ENCODE results near the gene SRGAP1.
"Not testable (repeated sequence)": the region's sequence is repeated elsewhere in the genome, so short reads cannot be mapped to it uniquely, and the experiment has no call there.

The SRGAP1 gene

GRCh38 chr12:64018116-64018515, 173.6 kb downstream of the SRGAP1 start:
- not testable (repeated sequence) for DNase-seq

GRCh38 chr12:64018524-64018923, 174.0 kb downstream of the SRGAP1 start:
- DNase-seq = no peak

GRCh38 chr12:64019101-64019500, 174.6 kb downstream of the SRGAP1 start:
- no peak for DNase-seq

- no peak for DNase-seq
Observed at GRCh38 chr12:64019654-64020053, 175.2 kb downstream of the SRGAP1 start.

- DNase-seq = no peak
Observed at GRCh38 chr12:64025174-64025958, 180.9 kb downstream of the SRGAP1 start.

GRCh38 chr12:64027311-64027710, 182.8 kb downstream of the SRGAP1 start:
- DNase-seq = no peak

GRCh38 chr12:64028541-64028940, 184.0 kb downstream of the SRGAP1 start:
- no peak for DNase-seq

DNA sequence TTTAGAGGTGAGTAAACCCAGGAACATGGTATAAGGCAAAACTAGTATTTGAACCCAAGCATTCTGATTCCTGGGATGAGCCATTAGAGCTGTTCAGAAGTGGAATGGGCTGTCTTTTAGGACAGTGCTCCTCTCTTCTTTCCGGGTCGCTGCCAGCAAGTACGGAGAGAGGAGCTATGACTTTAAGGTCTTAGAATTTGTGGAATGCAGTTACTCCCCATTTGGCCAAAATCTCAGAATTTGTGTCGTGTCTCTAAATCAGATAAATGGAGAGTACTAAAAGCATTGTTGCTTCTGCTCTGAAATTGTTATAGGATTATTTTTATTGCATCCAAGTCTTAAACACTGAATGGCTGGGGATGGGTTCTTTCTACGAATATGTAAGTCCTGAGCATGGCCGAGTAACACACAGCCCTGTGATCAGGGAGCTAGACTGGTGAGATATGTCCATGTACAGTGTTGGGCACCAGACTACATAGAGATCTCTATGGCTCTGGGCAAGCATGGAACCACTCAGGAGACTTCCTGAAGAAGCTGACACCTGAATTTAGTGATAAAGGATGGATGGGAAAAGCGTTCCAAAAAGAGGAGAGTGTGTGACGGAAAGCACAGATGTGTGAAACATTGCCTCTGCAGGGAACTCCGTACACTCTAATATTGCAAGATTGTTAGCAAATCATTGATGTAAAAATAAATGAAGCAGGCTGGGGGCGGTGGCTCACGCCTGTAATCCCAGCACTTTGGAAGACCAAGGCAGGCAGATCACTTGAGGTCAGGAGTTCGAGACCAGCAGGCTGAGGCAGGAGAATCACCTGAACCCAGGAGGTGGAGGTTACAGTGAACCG, 184.7 kb downstream of the SRGAP1 start:
- DNase-seq = no peak

GRCh38 chr12:64030155-64030554, 185.7 kb downstream of the SRGAP1 start:
- DNase-seq = no peak

DNA sequence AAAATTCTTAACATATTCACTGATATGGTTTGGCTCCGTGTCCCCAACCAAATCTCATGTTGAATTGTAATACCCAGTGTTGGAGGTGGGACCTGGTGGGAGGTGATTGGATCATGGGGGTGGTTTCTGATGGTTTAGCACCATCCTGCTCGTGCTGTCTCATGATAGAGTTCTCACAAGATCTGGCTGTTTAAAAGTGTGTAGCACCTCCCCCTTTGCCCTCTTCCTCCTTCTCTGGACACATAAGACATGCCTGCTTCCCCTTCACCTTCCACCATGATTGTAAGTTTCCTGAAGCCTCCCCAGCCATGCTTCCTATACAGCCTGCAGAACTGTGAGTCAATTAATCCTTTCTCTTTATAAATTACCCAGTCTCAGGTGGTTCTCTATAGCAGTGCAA, 189.6 kb downstream of the SRGAP1 start:
- DNase-seq = not testable (repeated sequence)

DNA sequence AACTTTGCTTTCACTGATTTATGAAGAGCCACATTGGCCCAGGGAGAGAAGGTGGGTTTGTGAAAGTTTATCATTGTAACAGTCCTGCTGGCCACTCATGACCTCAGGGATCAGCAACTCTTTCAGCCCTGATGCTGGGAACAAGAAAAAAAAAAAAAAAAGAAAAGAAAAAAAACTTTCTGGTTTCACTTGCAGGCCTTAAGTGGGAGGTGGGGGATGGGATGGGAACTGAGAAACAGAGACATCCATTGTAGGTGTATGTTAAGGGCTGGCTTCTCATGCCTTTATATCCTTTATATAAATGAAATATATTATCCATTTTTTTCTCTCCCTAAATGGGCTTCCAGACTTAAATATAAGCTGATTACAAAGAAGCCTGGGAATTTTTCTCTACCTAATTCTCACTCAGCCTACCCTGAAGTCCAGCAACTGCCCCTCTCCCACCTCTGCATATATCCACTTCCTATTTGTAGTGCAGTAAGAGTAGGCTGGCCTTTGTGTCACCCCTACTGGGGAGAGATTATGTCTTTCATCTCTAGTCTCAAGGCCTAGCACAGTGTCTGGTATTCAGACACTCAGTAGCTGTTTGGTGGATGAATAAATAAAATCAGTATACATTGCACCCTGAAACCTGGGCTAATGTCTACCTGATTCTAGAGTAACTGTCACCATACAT, 190.5 kb downstream of the SRGAP1 start:
- no peak for DNase-seq

- no peak for DNase-seq
Observed at GRCh38 chr12:64036414-64036813, 191.9 kb downstream of the SRGAP1 start.

GRCh38 chr12:64039281-64039871, 194.9 kb downstream of the SRGAP1 start:
- DNase-seq = no peak

GRCh38 chr12:64042911-64043310, 198.4 kb downstream of the SRGAP1 start:
- no peak for DNase-seq

DNA sequence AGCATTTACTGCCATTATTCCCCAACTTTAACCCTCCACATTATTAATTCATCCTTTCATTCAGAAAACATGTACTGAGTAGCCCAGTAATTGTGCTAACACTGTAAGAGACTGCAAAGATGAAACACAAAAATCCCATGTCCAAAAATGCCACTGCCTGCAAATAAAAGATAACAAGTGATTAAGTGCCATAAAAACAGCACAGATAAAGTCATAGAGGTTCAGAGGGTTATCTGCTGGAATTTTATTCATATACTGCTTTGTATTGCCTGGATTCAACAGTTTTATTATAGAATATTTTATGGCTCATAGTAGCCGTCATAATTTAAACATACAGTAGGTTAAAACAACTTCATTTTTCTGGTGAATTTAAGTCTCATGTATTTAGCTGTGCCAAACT, 199.7 kb downstream of the SRGAP1 start:
- DNase-seq = no peak

- no peak for DNase-seq
Observed at GRCh38 chr12:64051057-64051456, 206.6 kb downstream of the SRGAP1 start.

- no peak for DNase-seq
Observed at GRCh38 chr12:64053117-64053516, 208.6 kb downstream of the SRGAP1 start.

DNA sequence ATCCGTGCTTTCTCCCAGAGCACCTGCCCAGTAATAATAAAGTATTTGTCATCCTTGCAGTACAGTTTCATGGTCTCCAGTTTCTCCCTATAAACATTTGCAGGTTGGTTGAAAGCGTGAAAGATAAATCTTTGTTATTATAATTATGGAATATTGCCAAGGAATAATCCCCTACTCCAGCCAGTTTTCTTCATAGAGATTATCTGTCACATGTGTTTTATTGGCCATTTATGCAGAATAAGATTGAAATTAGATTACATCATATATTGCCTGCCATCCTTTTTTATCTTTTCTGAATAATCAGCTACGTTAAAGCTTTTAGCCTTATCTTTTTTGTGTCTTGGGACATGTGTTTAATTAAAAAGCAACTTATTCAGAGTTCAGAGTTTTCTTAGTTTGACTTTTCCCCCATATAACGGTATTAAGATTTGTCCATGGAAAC, 209.6 kb downstream of the SRGAP1 start:
- DNase-seq = no peak

GRCh38 chr12:64056741-64057140, 212.2 kb downstream of the SRGAP1 start:
- DNase-seq = no peak

GRCh38 chr12:64057706-64058105, 213.2 kb downstream of the SRGAP1 start:
- no peak for DNase-seq

DNA sequence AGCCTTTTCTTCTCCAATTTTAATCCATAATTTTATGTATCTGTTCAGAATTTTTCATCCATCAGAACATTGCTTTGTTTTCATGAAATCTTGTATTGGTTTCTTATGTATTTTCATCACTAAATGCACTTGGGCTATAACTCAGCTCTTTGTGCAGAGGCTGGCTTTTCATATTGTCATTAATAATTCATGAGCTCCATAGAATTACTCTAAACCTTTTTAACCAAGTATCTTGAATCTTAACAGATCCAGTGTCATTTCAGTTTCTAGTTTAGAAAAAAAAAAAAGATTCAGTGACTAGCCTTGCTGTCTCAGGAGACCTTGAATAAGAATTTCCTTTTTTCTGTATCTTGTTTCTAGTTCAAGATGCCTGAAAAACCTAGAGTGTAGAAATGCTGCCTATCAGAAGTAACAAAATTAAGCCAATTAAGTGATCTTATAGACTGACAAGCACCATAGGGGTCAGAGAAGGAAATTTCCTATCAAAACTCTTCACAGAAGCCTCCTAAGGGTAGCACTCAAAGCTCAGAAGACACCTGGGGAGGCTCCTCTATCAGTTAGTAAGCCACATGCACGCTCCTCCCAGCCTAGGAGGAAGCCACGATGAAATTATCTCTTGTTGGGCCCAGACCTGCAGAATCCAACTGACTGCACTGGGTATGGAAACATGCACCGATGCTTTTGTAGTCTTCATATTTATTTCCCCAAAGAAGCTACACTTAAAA, 214.2 kb downstream of the SRGAP1 start:
- DNase-seq = no peak

- DNase-seq = no peak
Observed at GRCh38 chr12:64059685-64060084, 215.2 kb downstream of the SRGAP1 start.

Data from activated T-cell treated with anti-CD3 and anti-CD28 coated beads, Interleukin-2, amount 50 U/mL, for 1 hour (primary cell).